Superior temporal gyrus (tissue), 1 donor: ENCODE results near the gene LIPG.
"Not testable (repeated sequence)": the region's sequence is repeated elsewhere in the genome, so short reads cannot be mapped to it uniquely, and the experiment has no call there.

Source experiments
- DNase-seq: peaks from one replicate; pipeline ENCODE4 v3.0.0-alpha.2; 2016; ENCODE audit errors: extremely low spot score

Gene LIPG

DNA sequence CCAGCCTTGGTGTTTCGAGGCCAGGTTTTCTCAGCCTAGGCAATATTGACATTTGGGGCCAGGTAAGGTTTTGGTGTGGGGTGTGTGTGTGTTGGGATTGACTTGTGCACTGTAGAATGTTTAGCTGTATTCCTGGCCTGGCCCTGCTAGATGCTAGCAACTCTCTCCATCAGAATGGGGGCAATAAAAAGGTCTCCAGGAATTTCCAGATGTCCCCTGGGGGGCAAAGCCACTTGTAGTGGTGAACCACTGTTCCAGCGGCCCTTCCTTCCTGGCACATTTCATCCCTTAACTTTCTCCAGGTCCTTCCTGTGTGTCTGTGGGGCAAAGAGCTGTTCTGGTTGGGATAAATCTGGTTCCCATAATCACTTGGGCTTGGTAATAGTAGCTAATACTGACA is 12.0 kb downstream of the LIPG start:
- no peak for DNase-seq

GRCh38 chr18:49579041-49579440 is 17.2 kb downstream of the LIPG start:
- DNase-seq, result not testable (repeated sequence)

DNA sequence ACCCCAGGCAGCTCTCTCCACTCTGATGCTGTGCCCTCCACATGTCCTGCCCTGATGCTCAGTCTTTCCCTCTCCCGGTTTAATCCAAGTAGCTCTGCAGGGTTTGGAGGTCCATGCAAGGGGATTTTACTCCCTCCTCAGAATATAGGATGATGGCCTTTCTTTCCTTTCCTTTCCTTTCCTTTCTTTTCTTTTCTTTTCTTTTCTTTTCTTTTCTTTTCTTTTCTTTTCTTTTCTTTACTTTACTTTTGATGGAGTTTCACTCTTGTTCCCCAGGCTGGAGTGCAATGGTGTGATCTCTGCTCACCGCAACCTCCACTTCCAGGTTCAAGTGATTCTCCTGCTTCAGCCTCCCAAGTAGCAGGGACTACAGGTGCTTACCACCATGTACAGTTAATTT is 17.7 kb downstream of the LIPG start:
- DNase-seq, result not testable (repeated sequence)

GRCh38 chr18:49580279-49580678 is 18.4 kb downstream of the LIPG start:
- DNase-seq, result no peak

GRCh38 chr18:49581371-49581770 is 19.5 kb downstream of the LIPG start:
- DNase-seq, result no peak

DNA sequence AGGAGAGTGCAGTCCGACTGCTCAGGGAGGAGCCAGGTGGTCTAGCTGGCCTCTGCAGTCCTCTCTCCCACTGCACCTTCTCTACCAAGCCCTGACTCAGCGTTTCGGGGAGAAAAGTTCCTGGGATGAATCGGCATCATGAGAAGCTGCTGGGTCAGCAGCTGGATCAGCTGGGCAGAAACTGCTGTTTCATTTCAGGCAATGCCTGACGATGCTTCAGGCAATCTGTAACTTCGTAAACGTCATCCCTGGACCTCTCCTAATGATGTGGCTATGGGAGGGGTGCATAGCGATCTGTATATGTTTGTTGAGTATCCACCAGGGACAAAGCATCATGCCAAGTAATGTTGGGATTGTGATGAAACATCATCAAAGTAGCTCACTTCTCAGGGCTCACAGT is 20.7 kb downstream of the LIPG start:
- DNase-seq, result no peak

DNA sequence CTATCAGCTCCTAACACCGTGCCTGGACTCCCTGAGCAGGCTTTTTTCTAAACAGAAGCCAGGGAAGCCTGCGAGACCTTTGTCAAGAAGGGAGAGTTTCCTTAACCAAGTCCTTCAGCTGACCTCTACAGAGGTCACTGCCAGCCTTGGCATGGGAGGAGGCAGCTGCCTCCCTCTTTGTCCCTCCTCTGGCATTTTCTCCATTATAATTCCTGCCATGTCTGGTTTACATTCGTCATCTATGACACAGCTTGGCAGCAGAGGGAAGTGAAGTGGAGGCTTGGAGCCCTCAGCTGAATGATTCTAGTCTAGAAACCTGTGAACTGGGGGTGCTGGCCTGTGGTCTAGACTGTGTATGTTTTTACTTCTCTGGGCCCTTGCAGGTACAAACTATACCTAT is 22.5 kb downstream of the LIPG start:
- no peak for DNase-seq

DNA sequence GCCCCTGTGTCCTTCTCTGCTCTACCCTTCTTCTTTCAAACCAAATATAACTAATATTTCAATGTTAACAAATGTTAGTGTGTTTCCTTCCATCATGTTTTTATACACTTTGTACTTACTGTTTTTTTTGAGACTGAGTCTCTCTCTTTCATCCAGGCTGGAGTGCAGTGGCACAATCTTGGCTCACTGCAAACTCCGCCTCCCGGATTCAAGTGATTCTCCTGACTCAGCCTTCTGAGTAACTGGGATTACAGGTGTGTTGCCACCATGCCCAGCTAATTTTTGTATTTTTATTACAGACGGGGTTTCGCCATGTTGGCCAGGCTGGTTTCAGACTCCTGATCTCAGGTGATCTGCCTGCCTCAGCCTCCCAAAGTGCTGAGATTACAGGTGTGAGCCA is 23.1 kb downstream of the LIPG start:
- DNase-seq, result not testable (repeated sequence)

DNA sequence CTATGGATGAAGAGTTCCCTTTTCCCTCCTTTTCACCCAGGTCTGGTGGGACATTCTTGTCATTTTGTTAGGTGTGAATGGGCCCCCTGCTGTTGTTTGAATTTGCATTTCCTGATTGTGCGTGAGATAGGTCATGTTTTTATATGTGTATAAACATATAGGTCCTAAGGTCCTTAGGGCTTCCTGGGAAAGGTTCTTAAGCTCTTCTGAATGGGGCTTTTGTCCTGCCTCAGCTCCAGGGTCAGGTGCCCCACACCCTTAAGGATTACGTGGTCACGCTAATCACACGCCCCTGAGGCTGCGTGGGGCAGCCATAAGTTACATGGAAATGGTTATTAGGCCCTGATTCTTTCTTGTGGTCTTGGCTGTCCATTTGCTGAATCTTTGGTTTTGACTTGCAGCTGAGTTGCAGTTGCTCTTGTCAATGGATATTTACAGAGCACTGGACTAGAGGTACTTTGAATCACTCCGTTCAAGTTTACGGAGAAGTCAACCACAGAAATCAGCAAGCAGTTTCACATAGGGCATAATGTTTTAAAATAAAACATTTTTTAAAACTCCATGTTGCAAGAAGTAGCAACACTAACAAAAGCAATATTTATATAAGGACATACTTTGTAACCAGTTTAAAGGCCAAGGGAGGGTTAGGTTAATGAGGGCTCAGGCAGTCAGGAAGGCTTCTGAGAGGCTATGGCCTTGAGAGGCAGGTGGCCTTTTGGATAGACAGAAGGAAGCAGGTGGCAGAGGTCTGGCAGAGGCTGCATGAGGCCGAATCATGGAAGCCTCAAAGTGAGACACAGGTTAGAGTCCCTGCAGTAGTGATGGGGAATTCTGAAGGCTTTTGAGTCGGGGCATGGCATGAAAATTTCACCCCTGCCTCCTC is 24.2 kb downstream of the LIPG start:
- no peak for DNase-seq

DNA sequence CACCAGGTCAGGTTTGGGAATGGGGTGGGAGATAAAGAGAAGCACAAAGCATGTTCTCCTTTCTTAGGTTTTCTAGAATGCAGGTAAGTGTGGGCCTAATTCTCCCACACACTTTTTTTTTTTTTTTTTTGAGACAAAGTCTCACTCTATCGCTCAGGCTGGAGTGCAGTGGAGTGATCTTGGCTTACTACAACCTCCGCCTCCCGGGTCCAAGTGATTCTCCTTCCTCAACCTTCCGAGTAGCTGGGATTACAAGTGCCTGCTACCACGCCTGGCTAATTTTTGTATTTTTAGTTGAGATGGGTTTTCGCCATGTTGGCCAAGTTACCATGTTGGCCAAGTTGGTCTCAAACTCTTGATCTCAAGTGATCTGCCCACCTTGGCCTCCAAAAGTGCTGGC is 26.3 kb downstream of the LIPG start:
- no peak for DNase-seq

DNA sequence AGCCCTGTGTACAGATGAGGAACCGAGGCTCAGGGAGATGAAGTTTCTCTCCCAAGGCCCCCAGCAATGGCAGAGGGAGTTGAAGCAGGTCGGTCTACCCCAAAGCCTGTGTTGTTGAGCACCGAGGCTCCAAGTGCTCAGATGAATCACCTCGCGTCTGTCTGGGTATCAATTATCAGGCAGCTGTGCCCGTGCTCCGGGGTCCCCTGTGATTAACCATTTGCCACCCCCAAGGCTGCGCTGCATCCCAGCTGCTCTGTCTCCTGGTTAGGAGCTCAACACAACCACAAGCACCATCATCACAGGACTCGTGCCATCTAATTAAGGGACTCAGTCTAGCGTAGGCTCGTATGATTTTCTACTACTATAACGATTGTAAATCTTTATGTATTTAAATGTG is 27.1 kb downstream of the LIPG start:
- DNase-seq, result no peak

DNA sequence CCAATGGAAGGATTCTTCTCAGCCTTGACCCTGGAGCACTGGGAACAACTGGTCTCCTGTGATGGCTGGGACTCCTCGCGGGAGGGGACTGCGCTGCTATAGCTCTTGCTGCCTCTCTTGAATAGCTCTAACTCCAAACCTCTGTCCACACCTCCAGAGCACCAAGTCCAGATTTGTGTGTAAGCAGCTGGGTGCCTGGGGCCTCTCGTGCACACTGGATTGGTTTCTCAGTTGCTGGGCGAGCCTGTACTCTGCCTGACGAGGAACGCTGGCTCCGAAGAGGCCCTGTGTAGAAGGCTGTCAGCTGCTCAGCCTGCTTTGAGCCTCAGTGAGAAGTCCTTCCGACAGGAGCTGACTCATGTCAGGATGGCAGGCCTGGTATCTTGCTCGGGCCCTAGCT is 28.8 kb downstream of the LIPG start:
- no peak for DNase-seq

- DNase-seq, result no peak
These were observed 29.4 kb downstream of the LIPG start for GRCh38 chr18:49591271-49591670.

GRCh38 chr18:49591775-49592174 is 29.9 kb downstream of the LIPG start:
- no peak for DNase-seq

GRCh38 chr18:49596687-49597086 is 34.8 kb downstream of the LIPG start:
- DNase-seq, result no peak

DNA sequence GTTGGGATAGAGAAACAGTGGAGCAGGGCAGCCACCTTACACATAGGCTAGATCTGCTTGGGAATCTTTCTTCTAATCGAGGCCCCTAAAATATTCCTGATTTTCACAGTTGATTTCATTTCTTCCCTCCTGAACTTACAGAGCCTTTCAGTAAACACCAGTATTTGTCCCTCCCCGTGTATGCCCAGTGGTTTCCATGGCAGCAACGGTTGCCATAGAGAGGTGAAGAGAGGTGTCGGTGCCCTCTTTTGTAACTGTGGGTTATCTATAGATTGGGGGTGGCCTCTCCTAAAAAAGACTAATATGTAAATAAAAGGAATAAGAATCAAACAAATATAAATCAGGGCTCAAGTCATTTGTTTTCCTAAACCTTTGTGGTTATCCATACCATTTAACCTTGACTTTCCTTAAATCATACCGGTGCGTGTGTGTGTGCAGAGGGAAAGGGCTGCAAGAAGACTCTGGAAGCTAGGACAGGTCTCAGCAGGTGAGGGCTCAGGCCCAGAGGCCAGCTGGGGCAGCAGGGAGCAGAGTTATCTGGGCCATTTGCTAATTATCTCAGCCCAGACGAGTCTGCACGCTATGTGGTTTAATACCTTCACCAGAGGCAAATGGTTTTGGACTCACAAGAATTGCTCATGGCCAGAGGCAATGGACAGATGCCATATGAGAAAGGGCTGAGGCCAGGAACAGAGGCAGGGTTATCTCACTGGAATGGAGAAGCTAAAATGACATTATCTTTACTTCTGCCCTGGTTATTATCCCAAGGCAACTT is 35.5 kb downstream of the LIPG start:
- no peak for DNase-seq

- DNase-seq, result no peak
These were observed 39.4 kb downstream of the LIPG start for GRCh38 chr18:49601211-49601610.

GRCh38 chr18:49608366-49609255 is 46.8 kb downstream of the LIPG start:
- no peak for DNase-seq

DNA sequence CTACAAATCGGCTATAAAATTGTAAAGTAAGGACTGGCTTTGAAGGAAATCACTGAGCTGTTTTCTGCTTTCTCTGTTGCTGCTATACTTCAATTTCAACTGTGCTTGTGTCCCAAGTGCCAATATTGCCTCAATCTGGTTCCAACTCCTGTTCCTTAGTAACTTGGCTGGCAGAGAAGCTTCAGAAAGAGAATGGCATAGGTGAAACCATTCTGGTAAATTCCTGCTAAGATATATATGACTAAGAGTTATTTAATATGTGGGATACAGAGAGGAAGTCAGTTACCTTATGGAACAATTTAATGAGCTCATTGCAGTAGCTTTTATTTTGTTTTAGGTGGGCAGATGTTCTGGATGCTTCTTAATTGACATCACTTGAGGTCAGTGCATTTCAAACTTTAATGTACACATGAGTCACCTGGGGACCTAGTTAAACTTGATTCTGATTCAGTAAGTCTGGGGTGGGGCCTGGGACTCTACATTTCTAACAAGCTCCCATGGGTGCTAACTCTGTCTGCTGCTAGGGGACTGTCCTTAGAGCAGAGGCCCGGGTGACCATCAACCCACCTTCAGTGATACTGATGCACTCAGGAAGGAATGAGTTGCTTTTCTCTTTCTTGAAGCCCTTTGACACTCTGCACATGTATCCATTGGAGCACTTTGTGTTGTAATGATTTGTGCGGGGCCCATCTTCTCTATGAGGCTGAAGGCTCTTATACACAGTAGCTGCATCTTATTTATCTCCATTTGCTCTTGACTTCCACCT is 47.6 kb downstream of the LIPG start:
- DNase-seq, result no peak

DNA sequence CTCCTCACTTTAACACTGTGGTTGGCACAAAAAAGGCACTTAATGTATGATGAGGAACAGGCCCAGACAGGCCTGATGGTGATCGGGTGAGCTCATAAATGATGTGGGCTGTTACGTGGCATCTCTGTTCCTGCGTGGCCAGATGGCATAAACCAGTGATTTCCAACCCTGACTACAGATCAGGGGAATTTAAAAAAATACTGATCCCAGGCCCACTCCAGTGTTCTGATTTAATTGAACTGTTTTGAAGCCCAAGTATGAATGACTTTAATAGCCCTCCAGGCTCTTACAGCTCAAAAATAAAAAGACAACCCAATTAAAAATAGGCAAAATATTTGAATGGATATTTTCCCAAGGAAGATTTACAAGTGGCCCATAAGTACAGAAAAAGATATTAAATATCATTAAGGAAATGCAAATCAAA is 48.2 kb downstream of the LIPG start:
- DNase-seq, result no peak

GRCh38 chr18:49611316-49611715 is 49.5 kb downstream of the LIPG start:
- DNase-seq, result no peak
